Thoracic aorta (tissue), 2 donors: ENCODE data around the gene C22orf23. TPM values are rescaled to one million over a fixed set of nuclear protein-coding genes. Genes with fewer than 3 reads are reported as not detected.
A peak's percentile ranks its signal among the peaks of the same experiment; 100 is the strongest.

ENCODE experiments used
- ATAC-seq: fragments of 150-250 bp; one replicate; pipeline ENCODE4 v1.8.0; 2017; ENCODE audit warnings: low read depth; ENCODE audit not compliant: insufficient number of reproducible peaks, low FRiP score
- DNase-seq: peaks from one replicate; pipeline ENCODE4 v3.0.0-alpha.2; 2020; ENCODE audit warnings: low spot score
- H3K27ac ChIP-seq, 2 donors: fragments of 200-600 bp; sonication (generic); 1 replicate in 1 of 2; 2 replicates in 1 of 2; pipeline ENCODE4 v1.5.1; 2016; ENCODE audit warnings: mild to moderate bottlenecking in 2 of 2, moderate library complexity in 2 of 2
- H3K27me3 ChIP-seq: fragments of 200-600 bp; sonication (generic); replicated peaks from 2 replicates; pipeline ENCODE4 v1.6.0; 2016; ENCODE audit warnings: mild to moderate bottlenecking; ENCODE audit not compliant: insufficient read depth
- H3K36me3 ChIP-seq: fragments of 200-600 bp; sonication (generic); one replicate; pipeline ENCODE4 v1.5.1; 2016
- H3K4me1 ChIP-seq, 2 donors: fragments of 200-600 bp; sonication (generic); 1 replicate in 1 of 2; 2 replicates in 1 of 2; pipeline versions ENCODE4 v1.5.1 to v1.6.0; 2016; ENCODE audit warnings: low read depth in 2 of 2, mild to moderate bottlenecking in 1 of 2; ENCODE audit not compliant: control insufficient read depth in 1 of 2
- H3K4me3 ChIP-seq: fragments of 200-600 bp; sonication (generic); 2 replicates; pipeline ENCODE4 v1.5.1; 2016; ENCODE audit warnings: mild to moderate bottlenecking
- H3K9me3 ChIP-seq: fragments of 200-600 bp; sonication (generic); 2 replicates; pipeline ENCODE4 v1.5.1; 2016
- total RNA-seq, 2 donors: library from RNA; depleted of rRNA; stranded (reverse); fragments of >200 nt; gene quantifications; one replicate each; pipeline versions ENCODE4 v1.1.0 to v1.2.3, GENCODE V29; 2016
- TF ChIP-seq, protein P1 (sequence below): fragments of 200-600 bp; sonication (generic); IDR thresholded peaks from one replicate; pipeline ENCODE4 v1.5.1; 2019; ENCODE audit warnings: antibody characterized with exemption

The C22orf23 gene
- total RNA-seq, 2 donors from 2014 or later: not detected

DNA sequence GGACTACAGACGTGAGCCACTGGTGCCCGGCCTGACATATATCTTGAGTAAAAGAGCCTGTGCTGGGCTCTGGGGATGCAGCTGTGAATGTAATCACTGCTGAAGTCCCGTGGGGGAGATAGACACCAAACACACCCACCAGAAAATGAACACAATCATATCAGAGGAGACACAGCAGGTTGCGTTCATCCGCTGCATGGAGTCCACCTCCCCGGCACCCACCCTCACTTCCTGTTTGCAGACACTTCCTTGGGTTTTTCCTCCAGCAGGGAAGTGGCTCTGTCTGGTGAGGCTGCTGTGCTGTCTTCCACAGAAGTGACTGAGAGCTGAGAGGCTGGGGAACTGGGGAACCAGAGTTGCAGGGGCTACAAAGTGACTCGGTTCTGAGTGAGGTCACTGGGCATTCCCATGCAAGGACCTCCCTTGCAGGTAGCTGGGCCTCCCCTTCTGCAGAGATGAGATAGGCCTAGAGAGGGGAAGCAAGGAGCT, 40.1 kb downstream of the C22orf23 start:
- TF ChIP-seq, protein P1, sequence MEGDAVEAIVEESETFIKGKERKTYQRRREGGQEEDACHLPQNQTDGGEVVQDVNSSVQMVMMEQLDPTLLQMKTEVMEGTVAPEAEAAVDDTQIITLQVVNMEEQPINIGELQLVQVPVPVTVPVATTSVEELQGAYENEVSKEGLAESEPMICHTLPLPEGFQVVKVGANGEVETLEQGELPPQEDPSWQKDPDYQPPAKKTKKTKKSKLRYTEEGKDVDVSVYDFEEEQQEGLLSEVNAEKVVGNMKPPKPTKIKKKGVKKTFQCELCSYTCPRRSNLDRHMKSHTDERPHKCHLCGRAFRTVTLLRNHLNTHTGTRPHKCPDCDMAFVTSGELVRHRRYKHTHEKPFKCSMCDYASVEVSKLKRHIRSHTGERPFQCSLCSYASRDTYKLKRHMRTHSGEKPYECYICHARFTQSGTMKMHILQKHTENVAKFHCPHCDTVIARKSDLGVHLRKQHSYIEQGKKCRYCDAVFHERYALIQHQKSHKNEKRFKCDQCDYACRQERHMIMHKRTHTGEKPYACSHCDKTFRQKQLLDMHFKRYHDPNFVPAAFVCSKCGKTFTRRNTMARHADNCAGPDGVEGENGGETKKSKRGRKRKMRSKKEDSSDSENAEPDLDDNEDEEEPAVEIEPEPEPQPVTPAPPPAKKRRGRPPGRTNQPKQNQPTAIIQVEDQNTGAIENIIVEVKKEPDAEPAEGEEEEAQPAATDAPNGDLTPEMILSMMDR: no peak
- ATAC-seq (no peak), DNase-seq (no peak)
- H3K36me3 ChIP-seq: peaks cover 27% of the 10 kb centered on the region
- no peaks in the 10 kb centered on the region for H3K9me3 ChIP-seq
- no peak overlapping the region for H3K27ac ChIP-seq
- peaks cover 0 to 25% of the 10 kb centered on the region in 2 donors for H3K4me1 ChIP-seq
- no peaks in the 10 kb centered on the region for H3K27me3 ChIP-seq
- H3K4me3 ChIP-seq: no peak overlapping the region

DNA sequence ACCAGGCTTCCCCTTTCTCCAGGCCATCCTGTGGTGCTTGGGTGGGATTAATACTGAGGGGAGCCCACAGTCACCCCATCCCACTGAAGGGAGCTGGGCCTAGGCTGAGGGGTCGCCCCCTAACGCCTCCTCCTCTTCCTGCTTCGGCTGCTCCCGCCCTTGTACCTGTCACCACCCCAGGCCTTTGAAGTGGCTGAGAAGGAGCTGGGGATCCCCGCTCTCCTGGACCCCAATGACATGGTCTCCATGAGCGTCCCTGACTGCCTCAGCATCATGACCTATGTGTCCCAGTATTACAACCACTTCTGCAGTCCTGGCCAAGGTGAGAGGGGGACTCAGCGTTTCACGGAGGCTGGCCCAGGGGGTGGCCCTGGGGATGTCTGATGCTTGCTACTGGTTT, 41.2 kb downstream of the C22orf23 start:
- H3K4me1 ChIP-seq: peaks cover 3 to 33% of the 10 kb centered on the region in 2 donors
- TF ChIP-seq, protein P1: no peak
- peaks cover 17% of the 10 kb centered on the region for H3K36me3 ChIP-seq
- H3K27me3 ChIP-seq: no peaks in the 10 kb centered on the region
- H3K27ac ChIP-seq: no peak overlapping the region
- no peak overlapping the region for H3K4me3 ChIP-seq
- ATAC-seq (no peak), DNase-seq (no peak)
- no peaks in the 10 kb centered on the region for H3K9me3 ChIP-seq

DNA sequence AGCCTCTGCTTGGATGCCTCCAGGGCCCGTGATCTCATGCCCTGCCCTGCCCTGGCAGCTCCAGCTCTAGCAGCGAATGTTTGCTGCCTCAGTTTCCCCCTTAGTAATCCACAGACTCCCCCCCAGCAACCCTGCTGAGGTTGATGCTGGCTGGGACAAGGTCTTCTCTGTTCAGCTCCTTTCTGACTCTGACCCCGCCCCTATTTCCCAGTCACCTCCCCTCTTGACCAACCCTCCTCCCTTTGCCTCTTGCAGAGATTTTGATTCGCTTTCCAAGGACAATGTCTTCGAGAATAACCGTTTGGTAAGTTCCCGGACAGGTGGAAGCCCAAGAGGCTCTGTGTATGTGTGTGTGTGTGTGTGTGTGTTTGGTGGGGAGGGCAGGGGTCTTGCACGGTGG, 41.7 kb downstream of the C22orf23 start:
- Histone ChIP-seq H3K27ac (no peak overlapping the region), H3K36me3 (peaks cover 16% of the 10 kb centered on the region)

DNA sequence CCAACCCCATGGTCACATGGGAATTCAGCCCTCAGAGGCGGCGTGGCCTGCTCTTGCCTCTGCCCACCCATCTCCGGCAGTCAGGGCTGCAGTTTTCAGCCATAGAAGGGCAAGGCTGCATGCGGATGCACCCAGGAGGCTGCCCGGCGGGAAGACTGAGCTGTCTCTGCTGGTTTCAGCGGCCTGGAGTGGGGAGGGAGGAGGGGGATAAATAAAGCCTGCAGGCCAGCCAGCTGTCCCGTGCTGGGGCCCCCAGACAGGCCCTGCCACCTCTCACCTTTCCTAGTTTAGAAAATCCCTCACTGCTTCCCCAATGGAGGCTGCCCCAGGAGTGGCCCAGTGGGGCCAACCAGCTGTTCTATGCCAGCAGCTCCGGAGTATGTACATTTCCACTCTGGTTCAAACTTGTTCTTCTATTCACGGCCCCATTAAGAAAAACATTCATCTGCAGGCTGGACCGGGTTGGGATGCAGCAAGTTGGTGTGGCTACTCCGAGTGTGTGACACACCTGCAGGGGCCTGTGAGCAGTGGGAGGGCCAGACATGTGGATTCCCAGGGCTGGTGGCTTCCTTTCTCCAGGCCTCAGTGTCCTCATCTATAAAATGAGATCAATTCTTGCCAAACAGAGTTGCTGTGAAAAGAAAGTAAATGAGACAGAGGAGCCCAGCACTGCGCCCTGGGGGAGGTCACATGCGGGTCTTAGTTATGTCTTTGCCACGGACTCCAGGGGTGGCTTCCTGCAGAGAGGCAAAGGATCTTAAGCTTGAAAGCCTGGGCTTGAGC, 42.3 kb downstream of the C22orf23 start:
- H3K36me3 ChIP-seq: peaks cover 11% of the 10 kb centered on the region
- H3K4me3 ChIP-seq: no peak overlapping the region
- H3K27ac ChIP-seq: peak overlapping the region; percentile 60 to 63
- TF ChIP-seq, protein P1: no peak
- DNase-seq (no peak), ATAC-seq (no peak)
- H3K27me3 ChIP-seq: no peaks in the 10 kb centered on the region
- H3K9me3 ChIP-seq: no peaks in the 10 kb centered on the region
- H3K4me1 ChIP-seq: peaks cover 6 to 39% of the 10 kb centered on the region in 2 donors

More for the DNA sequence above, 41.7 kb downstream of the C22orf23 start:
- no peak for ATAC-seq
- TF ChIP-seq, protein P1: no peak
- H3K27me3 ChIP-seq: no peaks in the 10 kb centered on the region
- H3K4me3 ChIP-seq: no peak overlapping the region
- H3K9me3 ChIP-seq: no peaks in the 10 kb centered on the region
- peaks cover 6 to 38% of the 10 kb centered on the region in 2 donors for H3K4me1 ChIP-seq
- no peak for DNase-seq

DNA sequence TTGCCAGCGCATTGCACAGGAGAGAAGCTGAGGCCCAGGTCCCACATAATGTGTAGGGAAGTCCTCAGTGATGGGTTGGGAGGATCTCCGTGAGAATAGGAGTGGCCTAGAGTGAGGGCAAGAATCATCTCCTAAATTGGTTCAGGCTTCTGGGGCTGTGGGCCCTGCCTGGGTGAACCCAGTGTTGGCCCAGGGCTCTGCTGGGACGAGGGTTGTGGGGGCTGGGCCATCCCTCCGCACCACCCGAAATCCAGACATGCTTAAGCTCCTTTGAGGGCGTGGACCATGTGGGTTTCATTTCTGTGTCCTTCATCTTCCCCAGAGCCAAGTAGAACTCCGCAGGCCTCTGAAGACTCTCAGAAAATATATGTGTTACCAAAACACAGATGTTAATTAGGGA, 43.6 kb downstream of the C22orf23 start:
- no peak for ATAC-seq
- Histone ChIP-seq H3K27me3 (no peaks in the 10 kb centered on the region), H3K4me1 (peaks cover 13 to 49% of the 10 kb centered on the region in 2 donors), H3K36me3 (peaks cover 11% of the 10 kb centered on the region), H3K27ac (no peak overlapping the region), H3K4me3 (no peak overlapping the region), H3K9me3 (no peaks in the 10 kb centered on the region)
- TF ChIP-seq, protein P1: no peak
- no peak for DNase-seq
